Neutrophil (primary cell): ENCODE results near the gene MGAT3.
A peak's percentile ranks its signal among the peaks of the same experiment; 100 is the strongest.

Source experiments
- H3K27ac ChIP-seq: fragments of 200-600 bp; sonication (generic); 2 replicates; pipeline ENCODE4 v1.5.1; 2016; ENCODE audit warnings: mild to moderate bottlenecking, moderate library complexity
- H3K27me3 ChIP-seq: fragments of 200-600 bp; sonication (generic); 2 replicates; pipeline ENCODE4 v1.6.0; 2016; ENCODE audit warnings: mild to moderate bottlenecking
- H3K36me3 ChIP-seq: fragments of 200-600 bp; sonication (generic); 2 replicates; pipeline ENCODE4 v1.5.1; 2017
- H3K4me1 ChIP-seq, 2 experiments: fragments of 200-600 bp in 1 of 2; sonication (generic) in 1 of 2; 1 replicate in 1 of 2; 2 replicates in 1 of 2; pipeline versions ENCODE4 v1.5.1 to v1.6.1; 2013 to 2016; ENCODE audit warnings: low read depth in 1 of 2, low read length in 1 of 2, mild to moderate bottlenecking in 1 of 2, moderate library complexity in 1 of 2; ENCODE audit not compliant: control insufficient read depth in 1 of 2, insufficient read depth in 1 of 2
- H3K4me3 ChIP-seq, 2 experiments: fragments of 200-600 bp in 1 of 2; sonication (generic) in 1 of 2; 1 replicate in 1 of 2; 2 replicates in 1 of 2; pipeline ENCODE4 v1.5.1; 2013 to 2016; ENCODE audit warnings: low read depth in 1 of 2, low read length in 1 of 2, mild to moderate bottlenecking in 1 of 2, moderate library complexity in 1 of 2
- H3K9me3 ChIP-seq: fragments of 200-600 bp; sonication (generic); 2 replicates; pipeline ENCODE4 v1.5.1; 2016
- CTCF ChIP-seq: fragments of 200-600 bp; sonication (generic); IDR thresholded peaks from 2 replicates; pipeline ENCODE4 v1.5.1; 2016; ENCODE audit warnings: antibody characterized with exemption

The MGAT3 gene

GRCh38 chr22:39490135-39490798 is 33.5 kb downstream of the MGAT3 start:
- no peaks in the 10 kb centered on the region for H3K36me3 ChIP-seq
- H3K9me3 ChIP-seq, result no peaks in the 10 kb centered on the region
- H3K27me3 ChIP-seq, result no peaks in the 10 kb centered on the region
- H3K27ac ChIP-seq, result peak overlapping the region; percentile 68
- TF ChIP-seq CTCF, result no peak
- peak overlapping the region; percentile 36 to 38 for H3K4me3 ChIP-seq
- H3K4me1 ChIP-seq, result peaks cover 7 to 15% of the 10 kb centered on the region in 2 experiments

GRCh38 chr22:39490966-39491680 is 34.3 kb downstream of the MGAT3 start:
- Histone ChIP-seq H3K4me1 (peaks cover 7 to 23% of the 10 kb centered on the region in 2 experiments), H3K36me3 (no peaks in the 10 kb centered on the region), H3K4me3 (no peak overlapping the region), H3K9me3 (no peaks in the 10 kb centered on the region), H3K27me3 (no peaks in the 10 kb centered on the region), H3K27ac (no peak overlapping the region)
- no peak for TF ChIP-seq CTCF

GRCh38 chr22:39491696-39492095 is 34.9 kb downstream of the MGAT3 start:
- no peak for TF ChIP-seq CTCF
- no peaks in the 10 kb centered on the region for H3K9me3 ChIP-seq
- H3K36me3 ChIP-seq, result no peaks in the 10 kb centered on the region
- peaks cover 7 to 26% of the 10 kb centered on the region in 2 experiments for H3K4me1 ChIP-seq
- no peaks in the 10 kb centered on the region for H3K27me3 ChIP-seq
- no peak overlapping the region for H3K27ac ChIP-seq
- H3K4me3 ChIP-seq, result no peak overlapping the region

GRCh38 chr22:39492186-39492585 is 35.4 kb downstream of the MGAT3 start:
- Histone ChIP-seq H3K4me1 (peaks cover 7 to 26% of the 10 kb centered on the region in 2 experiments), H3K27me3 (no peaks in the 10 kb centered on the region), H3K36me3 (no peaks in the 10 kb centered on the region), H3K9me3 (no peaks in the 10 kb centered on the region), H3K4me3 (no peak overlapping the region), H3K27ac (no peak overlapping the region)
- TF ChIP-seq CTCF, result no peak

- no peaks in the 10 kb centered on the region for H3K9me3 ChIP-seq
- no peaks in the 10 kb centered on the region for H3K36me3 ChIP-seq
- H3K4me3 ChIP-seq, result no peak overlapping the region
- no peaks in the 10 kb centered on the region for H3K27me3 ChIP-seq
- peaks cover 7 to 26% of the 10 kb centered on the region in 2 experiments for H3K4me1 ChIP-seq
- no peak for TF ChIP-seq CTCF
- no peak overlapping the region for H3K27ac ChIP-seq
Observed at GRCh38 chr22:39493759-39494158, 36.9 kb downstream of the MGAT3 start.
